GM12873 (cell line): Measurements from ENCODE around the gene CORO2B.

Experiments used
- TF ChIP-seq, protein P1 (sequence below): IDR thresholded peaks from 2 replicates; pipeline ENCODE4 v1.5.1; 2012; ENCODE audit warnings: low read depth, mild to moderate bottlenecking, moderate library complexity, low read length, control low read depth; ENCODE audit not compliant: insufficient read depth; ENCODE audit errors: missing control alignments

Gene CORO2B

GRCh38 chr15:68629519-68630210, 50.9 kb downstream of the CORO2B start:
- TF ChIP-seq, protein P1, sequence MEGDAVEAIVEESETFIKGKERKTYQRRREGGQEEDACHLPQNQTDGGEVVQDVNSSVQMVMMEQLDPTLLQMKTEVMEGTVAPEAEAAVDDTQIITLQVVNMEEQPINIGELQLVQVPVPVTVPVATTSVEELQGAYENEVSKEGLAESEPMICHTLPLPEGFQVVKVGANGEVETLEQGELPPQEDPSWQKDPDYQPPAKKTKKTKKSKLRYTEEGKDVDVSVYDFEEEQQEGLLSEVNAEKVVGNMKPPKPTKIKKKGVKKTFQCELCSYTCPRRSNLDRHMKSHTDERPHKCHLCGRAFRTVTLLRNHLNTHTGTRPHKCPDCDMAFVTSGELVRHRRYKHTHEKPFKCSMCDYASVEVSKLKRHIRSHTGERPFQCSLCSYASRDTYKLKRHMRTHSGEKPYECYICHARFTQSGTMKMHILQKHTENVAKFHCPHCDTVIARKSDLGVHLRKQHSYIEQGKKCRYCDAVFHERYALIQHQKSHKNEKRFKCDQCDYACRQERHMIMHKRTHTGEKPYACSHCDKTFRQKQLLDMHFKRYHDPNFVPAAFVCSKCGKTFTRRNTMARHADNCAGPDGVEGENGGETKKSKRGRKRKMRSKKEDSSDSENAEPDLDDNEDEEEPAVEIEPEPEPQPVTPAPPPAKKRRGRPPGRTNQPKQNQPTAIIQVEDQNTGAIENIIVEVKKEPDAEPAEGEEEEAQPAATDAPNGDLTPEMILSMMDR, result no peak

DNA sequence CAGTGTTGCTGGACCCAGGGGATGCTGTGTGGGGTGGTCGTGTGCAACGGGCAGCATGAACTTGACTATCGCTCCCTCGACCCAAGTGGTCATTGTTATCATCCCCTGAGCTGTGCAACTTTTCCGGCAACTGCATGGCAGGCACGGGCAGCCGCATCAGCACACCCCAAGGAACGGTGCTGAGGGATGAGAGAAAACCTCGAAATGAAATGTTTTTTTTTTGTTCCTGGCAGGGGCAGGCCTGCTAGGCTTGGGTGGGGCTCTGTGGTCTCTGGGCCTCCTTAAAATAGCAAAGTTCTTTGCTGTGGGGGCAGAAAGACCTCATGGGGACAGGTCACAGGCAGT, 51.4 kb downstream of the CORO2B start:
- TF ChIP-seq, protein P1, result no peak

DNA sequence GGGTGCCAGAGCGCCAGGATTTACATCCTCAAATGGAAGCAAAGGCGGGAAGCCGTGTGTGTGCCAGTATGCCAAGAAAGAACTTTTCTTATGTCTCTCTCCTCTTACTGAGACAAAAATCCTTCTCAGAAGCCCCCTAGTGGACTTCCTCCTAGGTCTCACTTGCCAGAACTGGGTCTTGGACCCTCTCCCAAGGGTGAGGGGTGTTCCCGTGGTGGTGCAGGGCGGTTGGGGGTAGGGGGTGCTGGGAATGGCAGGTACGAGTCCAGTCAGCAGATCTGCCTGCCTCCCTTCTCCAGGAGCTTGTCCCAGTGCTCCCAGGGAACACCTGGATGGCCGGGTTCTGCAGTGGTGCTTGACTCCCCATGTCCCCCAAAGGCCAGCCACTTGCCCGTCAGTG, 52.0 kb downstream of the CORO2B start:
- TF ChIP-seq, protein P1, result peak; percentile 26

- TF ChIP-seq, protein P1, result no peak
Measured at GRCh38 chr15:68631601-68632051, 52.8 kb downstream of the CORO2B start.

DNA sequence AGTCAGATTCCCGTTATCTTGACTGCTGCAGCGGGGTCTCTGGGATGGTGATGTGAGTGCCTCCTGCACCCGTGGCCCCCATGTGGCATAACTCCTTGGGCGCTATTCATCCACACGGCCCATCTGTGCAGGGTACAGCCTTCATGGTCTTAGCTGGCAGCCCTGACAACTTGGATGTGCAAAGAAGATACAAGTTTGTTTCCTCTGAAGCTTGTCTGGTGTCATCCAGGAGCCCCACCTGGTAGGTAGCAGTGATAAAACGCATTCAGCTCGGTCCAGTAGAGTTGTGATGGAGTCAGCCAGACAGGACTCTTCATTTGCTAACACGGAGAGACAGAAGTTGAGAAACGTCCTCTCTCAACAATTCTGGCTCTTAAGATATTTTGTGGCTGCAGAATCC, 53.3 kb downstream of the CORO2B start:
- TF ChIP-seq, protein P1, result no peak

DNA sequence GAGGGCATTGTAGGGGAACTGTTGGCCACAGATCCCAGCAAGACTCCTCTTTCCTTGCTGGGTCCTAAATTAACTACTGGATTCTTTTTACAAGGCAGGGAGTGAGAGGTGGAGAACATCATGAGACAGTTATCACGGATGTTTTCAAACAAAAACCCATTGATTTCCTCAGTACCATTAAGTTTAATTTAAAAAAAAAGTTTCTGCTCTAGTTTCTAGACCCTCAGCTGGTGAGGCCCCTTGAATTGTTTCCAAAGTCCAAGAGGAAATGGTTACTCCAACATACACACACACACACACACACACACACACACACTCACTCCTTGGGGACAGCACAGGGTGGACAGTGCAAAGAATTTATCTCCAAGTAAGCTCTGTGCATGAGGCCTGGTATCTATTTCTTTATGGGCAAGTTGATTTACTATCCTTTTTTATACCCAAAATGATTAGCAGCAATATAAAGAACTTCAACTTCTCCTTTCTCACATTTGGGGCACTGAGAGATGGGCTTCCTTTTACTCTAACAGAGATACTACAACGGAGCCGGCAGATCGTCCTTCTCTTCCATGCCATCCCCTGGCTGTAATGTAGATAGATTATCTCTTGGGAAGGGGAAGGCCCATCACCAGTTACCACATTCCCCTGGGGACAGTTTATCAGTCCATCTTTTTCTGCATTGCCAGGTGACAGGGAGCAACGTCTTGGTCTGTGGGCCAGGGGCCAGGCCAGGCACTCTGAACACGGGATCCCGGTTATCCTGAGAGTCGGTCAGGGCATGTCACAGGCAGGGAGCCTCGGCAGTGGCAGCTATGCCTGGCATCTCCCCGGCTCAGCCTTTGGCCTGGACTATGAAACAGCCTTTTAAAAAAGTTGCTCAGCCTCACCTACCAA, 54.7 kb downstream of the CORO2B start:
- TF ChIP-seq, protein P1, result no peak

- TF ChIP-seq, protein P1, result no peak
Measured at GRCh38 chr15:68634122-68634482, 55.3 kb downstream of the CORO2B start.
